Natural killer cell (primary cell): ENCODE data around the gene TMIE. TPM values are rescaled to one million over a fixed set of nuclear protein-coding genes. Genes with fewer than 3 reads are reported as not detected.

ENCODE experiments used
- ATAC-seq, 3 donors: fragments of 150-1000 bp in 2 of 3; fragments of 200-7000 bp in 1 of 3; cut with Tn5 transposase; 1 replicate in 1 of 3; 2 replicates in 2 of 3; pipeline ENCODE4 v1.10.0; 2021; ENCODE audit warnings: mild to moderate bottlenecking in 2 of 3, moderate library complexity in 2 of 3
- DNase-seq, 2 donors: peaks; one replicate each; pipeline versions ENCODE4 v3.0.0 to v3.0.0-alpha.2; 2013 to 2021; ENCODE audit warnings: mixed read lengths in 1 of 2
- H3K27ac ChIP-seq: one replicate; pipeline ENCODE4 v1.5.1; 2013; ENCODE audit warnings: mild to moderate bottlenecking, low read length
- H3K27me3 ChIP-seq: one replicate; pipeline ENCODE4 v1.6.1; 2013; ENCODE audit warnings: low read length; ENCODE audit not compliant: control insufficient read depth, insufficient read depth
- H3K36me3 ChIP-seq: one replicate; pipeline ENCODE4 v1.6.1; 2013; ENCODE audit warnings: low read length; ENCODE audit not compliant: control insufficient read depth, insufficient read depth
- H3K4me1 ChIP-seq: one replicate; pipeline ENCODE4 v1.6.1; 2013; ENCODE audit warnings: low read length; ENCODE audit not compliant: control insufficient read depth, insufficient read depth
- H3K4me3 ChIP-seq: one replicate; pipeline ENCODE4 v1.5.1; 2013; ENCODE audit warnings: low read length
- H3K9me3 ChIP-seq: one replicate; pipeline ENCODE4 v1.6.1; 2013; ENCODE audit warnings: low read length; ENCODE audit not compliant: control insufficient read depth, insufficient read depth
- H3K27ac Mint-ChIP-seq, 2 donors: one replicate each; pipeline ENCODE4 v1.8.0; 2022; ENCODE audit warnings: mild to moderate bottlenecking in 2 of 2, mixed read lengths in 2 of 2, moderate library complexity in 1 of 2
- H3K27me3 Mint-ChIP-seq, 2 donors: one replicate each; pipeline ENCODE4 v1.8.0; 2022; ENCODE audit warnings: low read depth in 2 of 2, mixed read lengths in 2 of 2
- H3K36me3 Mint-ChIP-seq: one replicate; pipeline ENCODE4 v1.8.0; 2022; ENCODE audit warnings: mixed read lengths
- H3K4me1 Mint-ChIP-seq, 2 donors: one replicate each; pipeline ENCODE4 v1.8.0; 2022; ENCODE audit warnings: mixed read lengths in 2 of 2
- H3K4me3 Mint-ChIP-seq: one replicate; pipeline ENCODE4 v1.8.0; 2022; ENCODE audit warnings: mild to moderate bottlenecking, moderate library complexity, mixed read lengths
- H3K9me3 Mint-ChIP-seq, 2 donors: one replicate each; pipeline ENCODE4 v1.8.0; 2022; ENCODE audit warnings: mixed read lengths in 2 of 2
- CTCF ChIP-seq: fragments of 200-600 bp; IDR thresholded peaks from one replicate; pipeline ENCODE4 v1.8.0; 2022; ENCODE audit warnings: antibody characterized with exemption
- WGBS: methylation state at CpG from one replicate; pipeline ENCODE4 v1.1.7; 2013; ENCODE audit warnings: missing lambda C conversion rate; ENCODE audit not compliant: insufficient coverage; 5-methylcytosine and 5-hydroxymethylcytosine counted together
- intact Hi-C: fragments of 100-400 bp; cut with micrococcal nuclease; formaldehyde crosslinking; loops from one replicate; pipeline ENCODE4 v1.14.2; 2022
- total RNA-seq, 4 donors: library from RNA; stranded (reverse); fragments of 120-200 nt in 1 of 4; gene quantifications; one replicate each; pipeline versions ENCODE4 v1.2.3 to v1.2.4, GENCODE V29; 2013 to 2022

Gene TMIE
- total RNA-seq, 3 donors from 2014 or later (not counting 1 experiment from before 2014, with no cell fraction given), result not detected

- DNase-seq, result no peak
- TF ChIP-seq CTCF, result no peak
- no peaks in the 10 kb centered on the region for H3K36me3 Mint-ChIP-seq
- no peaks in the 10 kb centered on the region for H3K4me1 ChIP-seq
- no peak overlapping the region for H3K4me3 Mint-ChIP-seq
- no peak for ATAC-seq
- 88% methylated on average over 6 of the region's 6 CpGs for WGBS
- H3K4me3 ChIP-seq, result no peak overlapping the region
- no peak overlapping the region for H3K27ac Mint-ChIP-seq
- H3K27me3 Mint-ChIP-seq, result no peaks in the 10 kb centered on the region
- no peaks in the 10 kb centered on the region for H3K36me3 ChIP-seq
- no peaks in the 10 kb centered on the region for H3K4me1 Mint-ChIP-seq
- H3K27ac ChIP-seq, result no peak overlapping the region
- no peaks in the 10 kb centered on the region for H3K9me3 ChIP-seq
- no peaks in the 10 kb centered on the region for H3K27me3 ChIP-seq
- H3K9me3 Mint-ChIP-seq, result no peaks in the 10 kb centered on the region
- intact Hi-C loops, result no loop called here
Observed at GRCh38 chr3:46664188-46664970, 36.8 kb upstream of the TMIE start.

- Histone ChIP-seq H3K27ac (no peak overlapping the region), H3K9me3 (no peaks in the 10 kb centered on the region), H3K4me3 (no peak overlapping the region), H3K36me3 (no peaks in the 10 kb centered on the region), H3K4me1 (no peaks in the 10 kb centered on the region), H3K27me3 (no peaks in the 10 kb centered on the region)
- Mint-ChIP-seq H3K27me3 (no peaks in the 10 kb centered on the region), H3K4me1 (no peaks in the 10 kb centered on the region), H3K9me3 (no peaks in the 10 kb centered on the region), H3K36me3 (no peaks in the 10 kb centered on the region), H3K4me3 (no peak overlapping the region), H3K27ac (no peak overlapping the region)
- DNase-seq, result no peak
- 72% methylated on average over 22 of the region's 23 CpGs for WGBS
- no peak for ATAC-seq
- intact Hi-C loops, result no loop called here
- TF ChIP-seq CTCF, result no peak
Observed at GRCh38 chr3:46664971-46665762, 36.0 kb upstream of the TMIE start.

GRCh38 chr3:46665763-46666452, 35.3 kb upstream of the TMIE start:
- intact Hi-C loops, result no loop called here
- Mint-ChIP-seq H3K27me3 (no peaks in the 10 kb centered on the region), H3K4me1 (no peaks in the 10 kb centered on the region), H3K9me3 (no peaks in the 10 kb centered on the region), H3K27ac (no peak overlapping the region), H3K4me3 (no peak overlapping the region), H3K36me3 (no peaks in the 10 kb centered on the region)
- WGBS, result 84% methylated on average over 9 of the region's 9 CpGs
- Histone ChIP-seq H3K4me3 (no peak overlapping the region), H3K27me3 (no peaks in the 10 kb centered on the region), H3K4me1 (no peaks in the 10 kb centered on the region), H3K9me3 (no peaks in the 10 kb centered on the region), H3K36me3 (no peaks in the 10 kb centered on the region), H3K27ac (no peak overlapping the region)
- DNase-seq (no peak), ATAC-seq (no peak)
- TF ChIP-seq CTCF, result no peak
